ENCODE results near the gene KCNMB4. TPM values are rescaled to one million over a fixed set of nuclear protein-coding genes. Genes with fewer than 3 reads are reported as not detected.

KCNMB4 gene
- total RNA-seq, 1 experiment from 2014 or later = 1.9 TPM

DNA sequence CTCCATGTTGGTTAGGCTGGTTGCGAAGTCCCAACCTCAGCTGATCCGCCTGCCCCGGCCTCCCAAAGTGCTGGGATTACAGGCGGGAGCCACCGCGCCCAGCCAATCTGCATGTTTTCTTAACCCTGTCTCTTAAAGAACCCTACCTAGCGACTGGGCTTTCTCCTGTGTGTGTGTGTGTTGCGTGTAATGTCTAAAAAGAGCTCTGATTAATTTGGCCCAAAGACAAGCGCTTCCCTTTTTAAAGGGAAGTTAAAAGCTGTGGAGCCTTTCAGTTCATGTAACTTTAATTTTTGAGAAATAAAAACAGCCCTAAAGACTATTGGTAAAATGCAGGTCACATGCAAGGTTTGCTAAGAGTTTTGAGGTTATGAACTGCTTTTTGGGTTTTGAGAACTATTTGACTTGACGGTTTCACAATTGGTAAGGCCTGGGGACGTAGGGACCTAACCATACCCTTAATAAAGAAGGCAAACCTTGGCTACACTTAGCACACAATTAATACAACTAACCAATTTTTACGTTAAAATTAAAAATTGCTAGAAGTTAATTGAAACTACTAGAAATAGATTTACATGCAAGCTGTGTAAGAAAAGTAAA is 103.2 kb downstream of the KCNMB4 start:
- no peak for DNase-seq (ENCODE audit: low spot score)
- TF ChIP-seq, protein P1, sequence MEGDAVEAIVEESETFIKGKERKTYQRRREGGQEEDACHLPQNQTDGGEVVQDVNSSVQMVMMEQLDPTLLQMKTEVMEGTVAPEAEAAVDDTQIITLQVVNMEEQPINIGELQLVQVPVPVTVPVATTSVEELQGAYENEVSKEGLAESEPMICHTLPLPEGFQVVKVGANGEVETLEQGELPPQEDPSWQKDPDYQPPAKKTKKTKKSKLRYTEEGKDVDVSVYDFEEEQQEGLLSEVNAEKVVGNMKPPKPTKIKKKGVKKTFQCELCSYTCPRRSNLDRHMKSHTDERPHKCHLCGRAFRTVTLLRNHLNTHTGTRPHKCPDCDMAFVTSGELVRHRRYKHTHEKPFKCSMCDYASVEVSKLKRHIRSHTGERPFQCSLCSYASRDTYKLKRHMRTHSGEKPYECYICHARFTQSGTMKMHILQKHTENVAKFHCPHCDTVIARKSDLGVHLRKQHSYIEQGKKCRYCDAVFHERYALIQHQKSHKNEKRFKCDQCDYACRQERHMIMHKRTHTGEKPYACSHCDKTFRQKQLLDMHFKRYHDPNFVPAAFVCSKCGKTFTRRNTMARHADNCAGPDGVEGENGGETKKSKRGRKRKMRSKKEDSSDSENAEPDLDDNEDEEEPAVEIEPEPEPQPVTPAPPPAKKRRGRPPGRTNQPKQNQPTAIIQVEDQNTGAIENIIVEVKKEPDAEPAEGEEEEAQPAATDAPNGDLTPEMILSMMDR (conservative IDR thresholded peaks at IDR 0.05; ENCODE audit: low read depth, low read length) = no peak
- no peak for TF ChIP-seq EZH2 (IDR thresholded peaks at IDR 0.05; ENCODE audit: borderline replicate concordance, low read depth, low read length, poor library complexity, severe bottlenecking)
- intact Hi-C loops (cut with micrococcal nuclease; ENCODE audit: unreplicated experiment) = no loop called here
- no peak overlapping the region for H3K27ac ChIP-seq (ENCODE audit: low read depth, low read length, poor library complexity, severe bottlenecking)
- POLR2A ChIA-PET (ENCODE audit: low non-redundant PET) = no interaction called here
- BruUV-seq (replicated peaks) = no TSS peak
- H3K9me3 ChIP-seq (ENCODE audit: low read depth, low read length, poor library complexity, severe bottlenecking) = peaks cover under 1% of the 10 kb centered on the region
- CTCF ChIA-PET = no interaction called here
- no peaks in the 10 kb centered on the region for H3K27me3 ChIP-seq (replicated peaks; ENCODE audit: insufficient read depth, low read depth, low read length, poor library complexity)
- H3K36me3 ChIP-seq (ENCODE audit: insufficient read depth, low read length, poor library complexity, severe bottlenecking) = no peaks in the 10 kb centered on the region
- no peak overlapping the region for H3K4me3 ChIP-seq (ENCODE audit: low read depth, low read length, poor library complexity, severe bottlenecking)
- H3K4me1 ChIP-seq (ENCODE audit: insufficient read depth, low read length, poor library complexity, severe bottlenecking) = no peaks in the 10 kb centered on the region

DNA sequence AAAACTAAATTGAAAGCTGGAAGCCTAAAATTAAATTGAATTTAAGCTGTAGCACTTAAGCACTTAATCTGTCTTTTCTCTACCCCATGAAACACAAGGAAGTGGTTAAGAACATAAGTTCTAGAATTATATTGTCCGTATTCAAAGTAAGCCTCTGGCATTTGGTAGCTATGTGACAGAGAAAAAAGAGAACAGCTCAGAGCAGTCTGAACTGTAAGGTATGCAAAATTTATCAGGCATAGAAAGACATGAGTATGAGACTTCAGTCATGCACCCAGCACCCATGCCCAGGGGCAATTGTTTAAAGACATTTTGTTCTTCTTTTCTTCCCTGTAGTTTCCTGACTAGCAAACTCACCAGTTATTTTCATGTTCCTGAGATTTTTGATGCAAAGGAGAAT is 116.7 kb downstream of the KCNMB4 start:
- intact Hi-C loops (cut with micrococcal nuclease; ENCODE audit: unreplicated experiment) = no loop called here
- POLR2A ChIA-PET (ENCODE audit: low non-redundant PET) = no interaction called here
- CTCF ChIA-PET = no interaction called here
- TF ChIP-seq, protein P1 (conservative IDR thresholded peaks at IDR 0.05; ENCODE audit: low read depth, low read length) = no peak
- no peak for TF ChIP-seq EZH2 (IDR thresholded peaks at IDR 0.05; ENCODE audit: borderline replicate concordance, low read depth, low read length, poor library complexity, severe bottlenecking)
- BruUV-seq (replicated peaks) = no TSS peak
- H3K4me1 ChIP-seq (ENCODE audit: insufficient read depth, low read length, poor library complexity, severe bottlenecking) = no peaks in the 10 kb centered on the region
- no peaks in the 10 kb centered on the region for H3K9me3 ChIP-seq (ENCODE audit: low read depth, low read length, poor library complexity, severe bottlenecking)
- H3K27me3 ChIP-seq (replicated peaks; ENCODE audit: insufficient read depth, low read depth, low read length, poor library complexity) = no peaks in the 10 kb centered on the region
- H3K27ac ChIP-seq (ENCODE audit: low read depth, low read length, poor library complexity, severe bottlenecking) = no peak overlapping the region
- DNase-seq (ENCODE audit: low spot score) = no peak
- H3K4me3 ChIP-seq (ENCODE audit: low read depth, low read length, poor library complexity, severe bottlenecking) = no peak overlapping the region
- H3K36me3 ChIP-seq (ENCODE audit: insufficient read depth, low read length, poor library complexity, severe bottlenecking) = no peaks in the 10 kb centered on the region

Other genes with a start within 250 kb of the KCNMB4 start
- gene CNOT2, start 122.9 kb upstream of the KCNMB4 start, total RNA-seq (2021) = 68.9 and 89.0 TPM in 2 replicates

Measured in A673 (cell line).